Hippocampal formation (tissue), 2 donors: ENCODE results near the gene CCNF.
"Not testable (repeated sequence)": the region's sequence is repeated elsewhere in the genome, so short reads cannot be mapped to it uniquely, and the experiment has no call there.

Experiments
- DNase-seq, 2 donors: peaks; one replicate each; lab custom pipeline; 2025; lab: John Stamatoyannopoulos, UW

Gene CCNF

DNA sequence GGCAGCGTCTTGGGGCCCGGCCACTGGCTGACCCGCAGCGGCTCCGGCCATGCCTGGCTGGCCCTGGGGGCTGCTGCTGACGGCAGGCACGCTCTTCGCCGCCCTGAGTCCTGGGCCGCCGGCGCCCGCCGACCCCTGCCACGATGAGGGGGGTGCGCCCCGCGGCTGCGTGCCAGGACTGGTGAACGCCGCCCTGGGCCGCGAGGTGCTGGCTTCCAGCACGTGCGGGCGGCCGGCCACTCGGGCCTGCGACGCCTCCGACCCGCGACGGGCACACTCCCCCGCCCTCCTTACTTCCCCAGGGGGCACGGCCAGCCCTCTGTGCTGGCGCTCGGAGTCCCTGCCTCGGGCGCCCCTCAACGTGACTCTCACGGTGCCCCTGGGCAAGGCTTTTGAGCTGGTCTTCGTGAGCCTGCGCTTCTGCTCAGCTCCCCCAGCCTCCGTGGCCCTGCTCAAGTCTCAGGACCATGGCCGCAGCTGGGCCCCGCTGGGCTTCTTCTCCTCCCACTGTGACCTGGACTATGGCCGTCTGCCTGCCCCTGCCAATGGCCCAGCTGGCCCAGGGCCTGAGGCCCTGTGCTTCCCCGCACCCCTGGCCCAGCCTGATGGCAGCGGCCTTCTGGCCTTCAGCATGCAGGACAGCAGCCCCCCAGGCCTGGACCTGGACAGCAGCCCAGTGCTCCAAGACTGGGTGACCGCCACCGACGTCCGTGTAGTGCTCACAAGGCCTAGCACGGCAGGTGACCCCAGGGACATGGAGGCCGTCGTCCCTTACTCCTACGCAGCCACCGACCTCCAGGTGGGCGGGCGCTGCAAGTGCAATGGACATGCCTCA is 42.6 kb downstream of the CCNF start:
- no peak for DNase-seq

DNA sequence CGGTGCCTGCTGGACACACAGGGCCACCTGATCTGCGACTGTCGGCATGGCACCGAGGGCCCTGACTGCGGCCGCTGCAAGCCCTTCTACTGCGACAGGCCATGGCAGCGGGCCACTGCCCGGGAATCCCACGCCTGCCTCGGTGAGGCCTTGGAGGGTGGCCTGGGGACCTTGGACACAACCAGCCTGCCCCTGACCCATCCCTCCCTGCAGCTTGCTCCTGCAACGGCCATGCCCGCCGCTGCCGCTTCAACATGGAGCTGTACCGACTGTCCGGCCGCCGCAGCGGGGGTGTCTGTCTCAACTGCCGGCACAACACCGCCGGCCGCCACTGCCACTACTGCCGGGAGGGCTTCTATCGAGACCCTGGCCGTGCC is 43.2 kb downstream of the CCNF start:
- DNase-seq, result no peak

DNA sequence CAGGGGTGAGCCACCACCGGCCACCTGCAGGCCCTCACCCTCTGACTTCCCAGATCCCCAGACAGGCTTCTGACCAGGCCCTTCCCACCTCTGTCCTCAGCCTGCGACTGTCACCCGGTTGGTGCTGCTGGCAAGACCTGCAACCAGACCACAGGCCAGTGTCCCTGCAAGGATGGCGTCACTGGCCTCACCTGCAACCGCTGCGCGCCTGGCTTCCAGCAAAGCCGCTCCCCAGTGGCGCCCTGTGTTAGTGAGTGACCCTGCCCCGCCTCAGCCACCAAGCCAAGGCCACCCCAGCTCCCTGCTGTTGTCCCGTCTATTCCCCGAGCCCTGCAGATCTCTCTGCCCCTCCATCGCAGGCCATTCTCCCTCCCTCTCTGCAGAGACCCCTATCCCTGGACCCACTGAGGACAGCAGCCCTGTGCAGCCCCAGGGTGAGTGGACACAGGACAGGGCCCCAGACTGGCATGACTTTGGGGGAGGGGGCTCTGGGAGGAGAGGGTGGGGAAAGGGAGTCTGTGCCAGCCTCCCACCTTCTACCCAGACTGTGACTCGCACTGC is 43.7 kb downstream of the CCNF start:
- DNase-seq, result no peak

DNA sequence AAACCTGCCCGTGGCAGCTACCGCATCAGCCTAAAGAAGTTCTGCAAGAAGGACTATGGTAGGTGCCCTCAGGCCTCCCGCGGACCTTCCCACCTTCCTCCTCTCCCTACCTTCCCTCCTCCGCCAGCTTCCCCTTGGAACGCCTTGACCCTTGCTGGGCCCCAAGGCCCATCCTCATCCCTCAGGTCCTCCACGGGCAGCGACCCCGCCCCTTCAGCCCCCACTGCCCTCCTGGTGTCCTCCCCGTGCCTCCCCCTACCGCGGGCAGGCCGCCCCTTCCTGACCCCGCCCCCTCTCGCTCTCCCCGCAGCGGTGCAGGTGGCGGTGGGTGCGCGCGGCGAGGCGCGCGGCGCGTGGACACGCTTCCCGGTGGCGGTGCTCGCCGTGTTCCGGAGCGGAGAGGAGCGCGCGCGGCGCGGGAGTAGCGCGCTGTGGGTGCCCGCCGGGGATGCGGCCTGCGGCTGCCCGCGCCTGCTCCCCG is 44.2 kb downstream of the CCNF start:
- DNase-seq, result no peak

DNA sequence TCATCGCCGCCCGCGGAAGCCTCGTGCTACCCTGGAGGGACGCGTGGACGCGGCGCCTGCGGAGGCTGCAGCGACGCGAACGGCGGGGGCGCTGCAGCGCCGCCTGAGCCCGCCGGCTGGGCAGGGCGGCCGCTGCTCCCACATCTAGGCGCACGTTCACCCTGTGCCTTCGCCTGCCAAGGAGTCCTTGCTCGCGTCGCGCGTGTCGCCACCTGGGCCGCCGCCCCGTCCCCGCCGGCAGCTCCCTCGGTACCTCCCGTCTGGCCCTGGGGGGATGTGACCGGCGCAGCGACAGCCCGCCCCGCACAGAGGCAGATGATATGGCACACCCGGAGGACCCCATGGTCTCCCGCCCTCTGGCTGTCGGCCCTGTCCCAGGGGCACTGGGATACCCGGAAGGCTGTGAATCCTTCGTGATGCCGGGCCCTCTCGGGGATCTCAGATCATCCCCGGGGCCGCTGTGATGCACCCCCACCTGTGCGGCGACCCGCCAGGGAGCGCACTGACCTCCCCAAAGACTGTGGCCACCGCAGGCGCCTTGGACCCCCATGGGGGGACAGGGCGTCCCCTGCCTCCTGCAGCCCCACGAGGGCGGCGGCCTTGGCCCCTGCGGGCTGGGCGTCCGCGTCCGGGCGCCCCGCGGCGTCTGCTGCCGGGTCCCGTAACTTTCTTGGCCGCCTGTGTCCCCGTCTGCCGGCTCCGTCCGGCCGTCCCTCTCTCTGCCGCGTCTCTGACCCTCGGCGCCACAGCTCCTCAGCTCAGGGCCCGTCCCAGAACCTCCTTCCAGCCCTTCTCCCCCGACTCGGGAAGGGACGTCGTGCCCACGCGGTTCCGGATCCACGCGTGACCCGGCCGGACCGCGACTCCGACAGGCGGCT is 45.0 kb downstream of the CCNF start:
- DNase-seq, result peak; percentile 31 to 47

DNA sequence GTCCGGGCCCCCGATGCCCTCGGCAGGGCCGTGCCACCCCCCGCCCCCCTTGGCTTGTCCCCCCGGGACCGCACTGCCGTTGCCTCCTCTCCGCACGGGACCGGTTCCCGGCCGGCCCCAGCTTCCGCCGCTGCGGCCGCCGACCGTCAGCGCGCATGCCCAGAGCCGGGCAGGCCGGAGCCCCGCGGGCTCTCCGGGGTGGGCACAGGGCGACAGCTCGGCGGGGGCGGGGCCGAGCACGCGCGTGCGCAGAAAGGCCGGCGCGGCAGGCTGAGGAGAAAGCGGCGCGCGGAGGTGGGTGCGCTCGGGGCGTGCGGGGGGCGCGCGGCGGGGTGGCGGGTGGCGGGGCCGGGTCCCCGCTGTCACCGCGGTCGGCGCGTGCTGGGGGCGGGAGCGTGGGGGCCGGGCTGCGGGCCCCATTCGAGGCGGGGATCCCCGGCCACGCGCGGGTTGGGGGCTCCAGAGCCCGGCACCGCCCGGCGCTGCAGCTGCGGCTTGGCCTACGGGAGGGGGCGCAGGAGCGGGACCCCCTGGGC is 45.7 kb downstream of the CCNF start, which contains the start of gene TBC1D24:
TBC1D24 (plus strand) TSS at position 251 of the 536 bp plus-strand sequence. CDS start 21,022 bp downstream, outside the sequence.
- DNase-seq, result peak; percentile 69 to 85

DNA sequence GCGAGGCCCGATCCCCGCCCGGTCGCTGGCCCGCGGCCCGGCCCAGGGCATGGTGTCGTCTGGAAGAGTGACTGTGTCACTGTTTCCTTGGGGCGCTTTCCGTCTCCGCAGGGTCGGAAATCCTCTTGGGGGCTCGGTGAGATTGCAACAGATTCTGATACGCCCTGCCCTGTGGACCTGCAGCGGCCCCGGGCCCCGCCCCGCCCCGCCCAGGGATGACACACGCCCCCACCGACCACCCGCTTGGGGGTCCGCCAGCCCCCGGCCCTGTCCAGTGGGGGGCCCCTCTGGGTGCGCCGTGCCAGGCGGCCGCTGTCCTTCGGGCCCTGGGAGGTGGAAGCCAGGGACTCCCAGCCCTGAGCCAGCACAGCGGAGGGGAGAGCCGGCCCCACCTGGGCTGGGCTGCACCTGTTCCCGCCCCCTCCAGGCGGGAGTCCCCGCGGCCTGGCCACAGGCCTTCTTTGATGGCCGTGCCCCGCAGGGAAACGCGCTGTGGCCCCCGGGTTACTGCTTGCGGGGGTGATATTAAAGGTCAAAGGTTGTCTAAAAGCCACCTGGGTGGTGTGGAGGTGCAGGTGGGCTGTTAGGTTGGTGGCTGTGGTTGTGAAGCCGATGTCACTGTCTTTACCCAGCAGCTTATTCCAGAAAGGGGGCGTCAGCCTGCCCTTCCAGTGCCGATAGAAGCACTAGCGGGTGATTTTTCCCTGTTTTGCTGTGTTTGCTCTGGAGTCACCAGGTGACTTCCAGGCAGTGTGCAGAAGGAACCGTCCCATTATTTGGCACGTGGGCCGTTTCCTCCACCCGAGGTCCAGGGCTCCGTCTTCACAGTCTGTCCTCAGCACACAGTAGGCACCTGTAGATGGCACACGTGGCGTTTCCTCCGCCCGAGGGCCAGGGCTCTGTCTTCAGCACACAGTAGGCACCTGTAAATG is 46.4 kb downstream of the CCNF start:
- no peak for DNase-seq

DNA sequence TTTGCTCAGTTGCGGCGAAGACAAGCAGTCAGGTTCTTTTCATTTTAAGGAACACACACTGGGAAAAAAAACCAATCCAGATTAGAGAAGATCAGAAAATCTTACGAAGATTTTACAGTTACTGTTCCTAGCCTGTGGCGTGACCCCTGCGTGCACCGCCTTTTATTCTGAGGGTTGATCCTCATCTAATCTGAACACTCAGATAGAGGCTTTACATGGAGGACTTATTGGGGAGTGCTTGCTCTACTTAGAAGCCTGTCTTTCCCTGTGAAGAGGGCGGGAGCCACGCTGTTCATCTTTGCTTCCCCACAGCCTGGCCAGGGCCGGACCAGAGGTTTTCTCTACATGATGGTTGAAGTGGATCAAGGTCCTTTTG is 47.1 kb downstream of the CCNF start:
- DNase-seq, result no peak

DNA sequence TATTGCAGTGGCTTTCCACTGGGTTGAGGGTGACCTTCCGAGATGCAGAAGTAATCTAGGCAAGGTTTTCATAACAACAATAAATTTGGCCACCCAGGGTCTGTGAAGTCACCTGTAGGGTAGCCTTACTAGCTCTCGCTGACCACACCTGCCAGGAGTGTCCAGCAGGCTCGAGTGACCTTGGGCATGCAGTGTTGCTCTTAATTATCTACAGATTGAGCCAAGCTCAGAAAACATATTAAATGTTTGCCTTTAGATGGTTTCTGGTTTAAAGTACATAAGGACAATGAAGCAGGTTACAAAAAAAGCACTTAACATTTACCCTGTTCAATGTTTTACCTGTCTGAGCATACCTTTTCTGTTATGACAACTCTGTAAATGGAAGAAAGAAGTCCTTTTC is 47.5 kb downstream of the CCNF start:
- DNase-seq, result no peak

DNA sequence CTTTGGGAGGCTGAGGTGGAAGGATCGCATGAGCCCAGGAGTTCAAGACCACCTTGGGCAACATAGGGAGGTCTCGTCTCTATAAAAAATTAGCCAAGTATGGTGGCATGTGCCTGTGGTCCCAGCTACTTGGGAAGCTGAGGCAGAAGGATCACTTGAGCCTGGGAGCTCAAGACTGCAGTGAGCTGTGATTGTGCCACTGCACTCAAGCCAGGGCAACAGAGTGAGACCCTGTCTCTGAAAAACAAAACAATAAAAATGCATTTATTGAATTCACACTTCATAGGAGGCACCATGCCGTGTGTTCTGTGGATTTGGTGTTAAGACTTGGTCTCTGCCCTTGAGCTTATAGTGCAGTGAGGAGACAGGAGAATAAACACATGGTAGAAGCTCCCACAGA is 48.1 kb downstream of the CCNF start:
- no peak for DNase-seq

DNA sequence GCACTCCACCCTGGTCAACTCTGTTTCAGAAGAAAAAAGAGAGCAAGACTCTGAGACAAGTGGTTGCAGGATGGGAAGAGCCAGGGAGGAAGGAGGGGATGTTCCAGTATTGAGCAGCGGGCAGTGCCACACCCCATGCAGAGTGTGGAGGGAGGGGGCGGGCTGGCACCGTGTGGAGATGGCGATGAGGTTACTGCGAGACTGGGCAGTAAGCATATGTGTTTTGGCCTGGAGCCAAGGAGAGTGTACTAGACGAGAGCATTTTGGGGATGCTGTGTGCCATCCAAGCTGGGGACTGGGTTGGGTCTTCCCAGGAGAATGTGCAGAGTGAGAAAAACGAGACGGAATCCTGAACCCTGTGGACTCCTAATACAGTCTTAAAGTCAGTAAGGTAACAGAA is 49.0 kb downstream of the CCNF start:
- no peak for DNase-seq

DNA sequence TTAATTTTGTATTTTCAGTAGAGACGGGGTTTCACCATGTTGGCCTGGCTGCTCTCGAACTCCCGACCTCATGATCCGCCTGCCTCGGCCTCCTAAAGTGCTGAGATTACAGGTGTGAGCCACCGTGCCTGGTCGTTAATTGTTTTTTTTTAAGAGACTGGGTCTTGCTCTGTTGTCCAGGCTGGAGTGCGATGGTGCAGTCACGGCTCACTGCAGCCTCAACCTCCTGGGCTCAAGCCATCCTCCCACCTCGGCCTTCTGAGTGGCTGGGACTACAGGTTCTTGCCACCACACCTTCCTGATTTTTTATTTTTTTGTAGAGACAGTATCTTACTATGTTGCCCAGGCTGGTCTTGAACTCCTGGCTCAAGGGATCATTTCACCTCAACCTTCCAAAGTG is 50.7 kb downstream of the CCNF start:
- not testable (repeated sequence) for DNase-seq

DNA sequence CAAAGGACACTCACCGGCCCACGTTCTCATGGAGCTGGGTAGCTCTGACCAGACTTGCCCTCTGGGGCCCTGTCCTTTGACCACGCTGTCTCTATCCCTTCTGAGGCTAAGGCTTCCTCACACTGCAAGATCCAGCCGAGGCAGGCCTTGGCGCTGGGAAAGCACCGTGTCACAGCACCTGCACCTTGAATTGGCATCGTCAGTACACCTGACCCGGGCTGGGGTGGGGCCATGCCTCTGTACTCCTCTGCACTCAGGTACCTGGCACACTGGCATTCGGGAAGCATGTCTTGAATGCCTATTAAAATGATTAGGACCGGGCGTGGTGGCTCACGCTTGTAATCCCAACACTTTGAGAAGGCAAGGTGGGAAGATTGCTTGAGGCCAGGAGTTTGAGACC is 51.7 kb downstream of the CCNF start:
- DNase-seq, result no peak

DNA sequence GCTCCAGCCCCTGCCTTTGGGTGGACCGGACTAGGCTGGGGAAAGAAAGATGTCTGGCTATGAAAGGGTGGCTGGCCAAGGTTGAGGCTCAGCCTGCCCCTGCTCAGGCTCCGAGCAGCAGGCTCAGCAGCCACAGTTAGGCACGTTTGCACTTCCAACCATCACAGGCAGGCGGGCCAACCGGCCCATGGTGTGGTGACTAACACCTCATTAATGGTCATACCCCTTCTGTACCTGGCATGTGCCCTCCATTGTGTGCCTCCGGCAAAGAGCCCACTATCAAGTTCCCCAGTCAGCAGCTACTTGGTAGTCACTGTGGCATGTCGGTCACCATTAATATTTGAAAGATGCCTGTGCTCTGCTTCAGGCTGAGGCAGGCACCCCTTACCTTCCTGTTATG is 52.4 kb downstream of the CCNF start:
- DNase-seq, result no peak

DNA sequence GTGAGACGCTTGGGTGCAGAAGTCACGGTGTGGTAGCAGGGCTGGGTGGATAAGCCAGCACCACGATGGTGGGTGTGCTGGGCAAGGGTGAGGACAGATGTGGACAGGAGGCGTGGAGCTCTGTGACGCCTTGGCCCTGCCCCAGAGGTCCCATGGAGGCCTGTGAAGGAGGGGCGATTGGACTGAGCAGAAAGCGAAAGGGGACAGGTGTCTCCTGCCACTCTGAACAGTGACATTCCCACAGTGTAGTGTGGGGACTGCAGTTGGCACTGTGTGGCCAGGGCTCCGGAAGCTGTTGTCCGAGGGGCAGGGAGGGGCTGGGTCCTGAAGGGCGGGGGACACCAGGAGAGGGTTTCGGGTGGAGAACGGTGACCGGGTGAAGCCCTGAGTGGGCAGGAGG is 53.0 kb downstream of the CCNF start:
- no peak for DNase-seq

DNA sequence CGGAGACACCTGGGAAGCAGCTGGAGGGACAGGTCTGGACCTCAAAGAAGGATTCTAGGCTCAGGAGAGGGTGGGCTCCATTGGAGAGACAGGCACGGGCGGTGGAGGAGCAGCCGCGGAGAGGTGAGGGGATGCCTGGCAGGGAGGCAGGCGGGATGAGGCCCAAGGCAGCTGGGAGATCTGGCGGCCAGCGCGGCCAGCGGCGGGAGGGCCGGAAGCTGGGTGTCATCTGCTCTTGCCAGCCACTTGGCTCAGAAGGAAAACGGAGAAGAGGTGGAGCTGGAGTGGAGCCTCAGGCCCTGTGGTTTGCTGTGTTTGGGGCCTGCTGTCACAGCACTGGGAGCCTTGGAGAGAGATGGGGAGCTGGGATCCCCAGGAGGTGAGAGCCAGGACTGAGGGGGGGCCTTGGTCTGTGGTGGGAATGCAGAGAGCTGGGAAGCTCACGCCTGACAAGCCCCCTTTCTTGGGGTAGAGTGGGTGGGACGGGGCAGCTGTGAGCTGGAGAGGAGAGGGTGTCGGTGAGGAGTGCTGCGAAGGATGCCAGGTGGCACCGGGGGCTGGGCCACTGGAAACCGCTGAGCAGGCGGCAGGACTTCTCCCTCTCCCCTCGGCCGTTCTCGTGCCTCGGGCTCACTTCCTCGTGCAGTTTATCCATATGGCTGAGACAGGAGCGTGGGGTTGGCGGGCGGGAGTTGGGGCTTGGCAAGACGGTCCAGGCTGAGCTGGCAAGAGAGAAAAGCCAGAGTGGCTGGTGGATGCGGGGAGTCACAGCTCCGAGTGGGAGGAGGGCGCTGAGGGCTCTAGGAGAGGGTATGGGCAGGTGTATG is 53.7 kb downstream of the CCNF start:
- peak; percentile 23 to 45 for DNase-seq

DNA sequence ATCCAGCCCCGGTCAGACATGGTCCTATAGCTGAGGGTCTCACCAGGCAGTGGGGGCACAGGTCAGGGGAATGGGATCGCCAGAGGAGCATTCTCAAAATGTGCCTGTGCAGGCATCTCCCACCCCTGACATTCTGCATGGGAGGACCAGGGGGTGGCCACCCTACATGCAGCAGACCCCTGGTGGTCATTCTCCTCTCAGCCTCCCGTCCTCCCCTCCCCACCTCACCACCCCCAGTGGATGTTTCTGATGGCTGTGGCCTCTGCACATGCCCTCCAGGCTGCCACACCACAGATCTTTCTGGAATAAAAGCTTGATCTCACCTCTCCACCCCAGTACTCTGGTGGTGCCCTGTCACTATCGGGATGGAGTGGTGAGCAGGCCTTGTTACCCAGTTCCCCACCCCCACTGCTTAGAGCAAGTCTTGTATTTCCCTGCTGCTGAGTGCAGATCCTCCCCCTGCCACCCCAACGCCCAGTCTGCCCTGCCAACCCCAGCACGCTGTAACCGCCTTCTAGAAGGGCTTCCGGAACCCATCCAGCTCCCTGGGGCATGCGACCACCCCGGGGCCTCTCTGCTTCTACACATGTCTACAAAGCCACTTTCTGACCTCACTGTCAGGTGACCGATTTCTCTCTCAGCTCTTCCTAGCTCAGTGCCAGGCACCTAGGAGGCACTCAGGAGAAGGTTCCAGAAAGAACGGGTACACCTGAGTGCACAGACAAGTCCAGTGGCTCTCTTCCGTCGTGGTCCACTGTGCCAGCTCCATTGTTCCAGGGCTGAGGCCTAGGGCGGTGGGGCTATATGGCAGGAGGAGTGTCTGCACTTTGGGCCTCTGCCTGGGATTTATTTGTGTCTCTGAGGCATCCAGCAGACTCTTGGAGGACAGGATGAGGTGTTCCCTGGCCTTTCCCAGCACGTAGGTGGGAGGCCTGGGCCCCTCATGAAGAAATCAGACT is 55.0 kb downstream of the CCNF start:
- DNase-seq, result no peak

DNA sequence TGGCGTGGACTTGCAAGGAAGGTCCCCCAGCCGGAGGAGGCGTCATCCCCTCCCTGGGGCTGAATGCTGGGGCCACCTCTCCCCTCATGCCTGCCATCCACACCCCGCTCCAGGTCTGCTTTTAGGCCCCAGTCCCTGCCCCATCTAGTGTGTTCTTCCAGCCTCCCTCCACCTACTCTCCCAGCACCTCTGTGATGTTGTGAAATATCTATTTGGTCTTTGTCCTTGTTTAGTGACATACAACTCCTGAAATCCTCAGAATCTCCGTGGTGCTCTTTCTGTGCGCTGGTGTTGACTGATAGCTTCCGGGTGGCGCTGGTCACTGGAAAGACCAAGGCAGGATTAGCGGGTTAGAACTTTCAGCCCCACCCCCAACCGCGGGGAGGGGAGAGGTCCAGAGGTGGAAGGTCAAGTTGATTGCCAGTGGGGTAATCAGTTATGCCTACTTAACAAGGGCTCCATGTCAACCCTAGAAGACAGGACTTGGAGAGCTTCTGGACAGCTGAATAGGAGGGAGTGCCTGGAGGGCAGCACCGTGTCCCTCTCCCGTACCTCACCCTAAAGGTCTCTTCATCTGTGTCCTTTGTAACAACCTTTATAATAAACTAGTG is 55.8 kb downstream of the CCNF start:
- DNase-seq, result no peak
